Testis (tissue), 2 donors: ENCODE measurements around the gene SHISAL1.

Experiments used
- POLR2A ChIP-seq: fragments of 450-650 bp; IDR thresholded peaks from one replicate; pipeline ENCODE4 v1.6.1; 2017; ENCODE audit warnings: antibody characterized with exemption, mild to moderate bottlenecking, moderate library complexity
- TF ChIP-seq, protein P1 (sequence below), 3 experiments: fragments of 450-650 bp in 2 of 3; fragments of 200-600 bp in 1 of 3; sonication (generic) in 1 of 3; IDR thresholded peaks; one replicate each; pipeline ENCODE4 v1.5.1; 2016 to 2019; ENCODE audit warnings: antibody characterized with exemption in 3 of 3, mild to moderate bottlenecking in 2 of 3, moderate library complexity in 1 of 3

DNA sequence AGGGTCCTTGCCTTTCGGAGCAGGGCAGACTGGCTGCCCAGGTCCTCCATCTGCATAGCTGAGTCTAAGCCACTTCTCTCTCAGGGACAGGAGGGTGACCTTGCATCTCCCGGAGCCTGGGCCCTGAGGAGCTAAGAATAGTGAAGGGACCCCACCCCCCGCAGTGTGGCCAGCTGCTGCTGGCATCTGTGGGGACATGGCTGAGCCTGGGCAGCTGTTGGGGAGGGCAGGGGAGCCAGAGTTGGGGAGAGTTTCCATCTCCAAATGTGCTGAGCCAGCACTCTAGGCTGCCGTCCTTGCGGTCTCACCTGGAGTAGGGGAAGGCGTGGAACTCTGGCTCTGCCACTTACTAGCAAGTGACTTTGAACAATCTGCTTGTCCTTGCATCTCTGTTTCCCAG lies 34.8 kb upstream of the SHISAL1 start:
- no peak for TF ChIP-seq POLR2A
- TF ChIP-seq, protein P1, sequence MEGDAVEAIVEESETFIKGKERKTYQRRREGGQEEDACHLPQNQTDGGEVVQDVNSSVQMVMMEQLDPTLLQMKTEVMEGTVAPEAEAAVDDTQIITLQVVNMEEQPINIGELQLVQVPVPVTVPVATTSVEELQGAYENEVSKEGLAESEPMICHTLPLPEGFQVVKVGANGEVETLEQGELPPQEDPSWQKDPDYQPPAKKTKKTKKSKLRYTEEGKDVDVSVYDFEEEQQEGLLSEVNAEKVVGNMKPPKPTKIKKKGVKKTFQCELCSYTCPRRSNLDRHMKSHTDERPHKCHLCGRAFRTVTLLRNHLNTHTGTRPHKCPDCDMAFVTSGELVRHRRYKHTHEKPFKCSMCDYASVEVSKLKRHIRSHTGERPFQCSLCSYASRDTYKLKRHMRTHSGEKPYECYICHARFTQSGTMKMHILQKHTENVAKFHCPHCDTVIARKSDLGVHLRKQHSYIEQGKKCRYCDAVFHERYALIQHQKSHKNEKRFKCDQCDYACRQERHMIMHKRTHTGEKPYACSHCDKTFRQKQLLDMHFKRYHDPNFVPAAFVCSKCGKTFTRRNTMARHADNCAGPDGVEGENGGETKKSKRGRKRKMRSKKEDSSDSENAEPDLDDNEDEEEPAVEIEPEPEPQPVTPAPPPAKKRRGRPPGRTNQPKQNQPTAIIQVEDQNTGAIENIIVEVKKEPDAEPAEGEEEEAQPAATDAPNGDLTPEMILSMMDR (IDR thresholded peaks at IDR 0.05) = no peak
